AG10803 (cell line): ENCODE results near the gene NLRP11.
"Not testable (repeated sequence)": the region's sequence is repeated elsewhere in the genome, so short reads cannot be mapped to it uniquely, and the experiment has no call there.

Experiments used
- DNase-seq: peaks from one replicate; pipeline ENCODE4 v3.0.0; 2010; ENCODE audit warnings: low read depth
- H3K4me3 ChIP-seq: 2 replicates; pipeline ENCODE4 v1.5.1; 2011; ENCODE audit warnings: mild to moderate bottlenecking, low read length, control low read depth
- CTCF ChIP-seq: conservative IDR thresholded peaks from 2 replicates; pipeline ENCODE4 v1.5.1; 2011; ENCODE audit warnings: mild to moderate bottlenecking, low read length, control low read depth, inconsistent platforms

NLRP11 gene

DNA sequence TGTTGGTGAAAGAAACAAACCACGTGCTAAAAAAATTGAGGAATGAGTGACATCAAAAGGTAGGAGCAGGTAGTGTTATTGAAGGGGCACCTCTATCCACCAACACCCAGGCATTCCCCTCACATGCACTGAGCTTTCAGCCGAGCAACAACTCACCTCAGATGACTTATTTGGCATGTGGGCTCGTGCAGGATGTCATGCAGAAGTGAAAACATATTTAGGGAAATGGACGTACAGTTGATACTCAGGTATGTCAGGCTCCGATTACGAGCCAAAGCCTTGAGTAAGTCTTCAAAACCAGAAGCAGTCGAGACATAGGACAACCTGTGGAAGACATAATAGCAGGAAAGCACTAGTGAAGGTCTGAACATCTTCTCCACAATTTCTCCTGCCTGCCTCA, 30.4 kb downstream of the NLRP11 start:
- no peak overlapping the region for H3K4me3 ChIP-seq
- TF ChIP-seq CTCF: no peak
- DNase-seq: no peak

GRCh38 chr19:55795021-55795420, 36.8 kb downstream of the NLRP11 start:
- DNase-seq: no peak
- no peak overlapping the region for H3K4me3 ChIP-seq
- TF ChIP-seq CTCF: no peak

GRCh38 chr19:55781112-55781511, 50.7 kb downstream of the NLRP11 start:
- no peak for DNase-seq
- TF ChIP-seq CTCF: no peak

GRCh38 chr19:55778331-55778730, 53.5 kb downstream of the NLRP11 start:
- no peak for DNase-seq
- no peak for TF ChIP-seq CTCF
- no peak overlapping the region for H3K4me3 ChIP-seq

More at GRCh38 chr19:55781112-55781511, 50.7 kb downstream of the NLRP11 start:
- no peak overlapping the region for H3K4me3 ChIP-seq

DNA sequence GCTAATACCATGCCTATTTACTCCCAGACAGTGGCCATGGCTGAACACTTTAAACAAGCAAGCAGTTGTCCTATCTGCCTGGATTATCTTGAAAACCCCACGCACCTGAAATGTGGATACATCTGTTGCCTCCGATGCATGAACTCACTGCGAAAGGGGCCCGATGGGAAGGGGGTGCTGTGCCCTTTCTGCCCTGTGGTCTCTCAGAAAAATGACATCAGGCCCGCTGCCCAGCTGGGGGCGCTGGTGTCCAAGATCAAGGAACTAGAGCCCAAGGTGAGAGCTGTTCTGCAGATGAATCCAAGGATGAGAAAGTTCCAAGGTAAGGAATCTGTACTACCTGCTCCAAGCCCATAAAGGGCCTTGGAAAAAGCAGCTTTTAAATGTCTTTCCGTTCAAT, 54.3 kb downstream of the NLRP11 start:
- DNase-seq: no peak
- no peak overlapping the region for H3K4me3 ChIP-seq
- TF ChIP-seq CTCF: no peak

- not testable (repeated sequence) for DNase-seq, H3K4me3 ChIP-seq
These were observed 62.2 kb downstream of the NLRP11 start for GRCh38 chr19:55769632-55770031.

DNA sequence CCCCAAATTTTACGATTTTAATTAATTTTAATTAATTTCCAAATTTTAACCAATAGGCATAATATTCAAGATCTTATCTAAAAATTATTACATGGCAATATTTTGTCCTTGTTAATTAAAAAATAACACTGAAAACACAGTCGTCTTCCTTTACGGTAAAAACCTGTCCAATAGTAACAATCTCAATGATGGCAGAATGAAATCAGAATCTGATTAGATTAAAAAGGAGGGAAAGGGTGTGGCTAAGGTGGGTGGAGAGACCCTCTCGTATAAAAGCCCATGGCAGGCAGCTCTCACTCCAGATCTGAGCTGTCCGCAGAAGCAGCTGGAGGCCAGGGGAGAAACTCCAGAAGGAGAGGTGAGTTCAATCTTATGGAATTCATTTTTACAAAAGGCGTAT, 63.0 kb downstream of the NLRP11 start, which contains the start of gene RFPL4AL1:
Gene RFPL4AL1 (plus strand): TSS at position 301 of the 400 bp plus-strand sequence. CDS start 2,687 bp downstream, outside the sequence.
- not testable (repeated sequence) for DNase-seq, H3K4me3 ChIP-seq

- DNase-seq: no peak
- H3K4me3 ChIP-seq: no peak overlapping the region
- TF ChIP-seq CTCF: no peak
These were observed 65.3 kb downstream of the NLRP11 start for GRCh38 chr19:55766466-55766865.

DNA sequence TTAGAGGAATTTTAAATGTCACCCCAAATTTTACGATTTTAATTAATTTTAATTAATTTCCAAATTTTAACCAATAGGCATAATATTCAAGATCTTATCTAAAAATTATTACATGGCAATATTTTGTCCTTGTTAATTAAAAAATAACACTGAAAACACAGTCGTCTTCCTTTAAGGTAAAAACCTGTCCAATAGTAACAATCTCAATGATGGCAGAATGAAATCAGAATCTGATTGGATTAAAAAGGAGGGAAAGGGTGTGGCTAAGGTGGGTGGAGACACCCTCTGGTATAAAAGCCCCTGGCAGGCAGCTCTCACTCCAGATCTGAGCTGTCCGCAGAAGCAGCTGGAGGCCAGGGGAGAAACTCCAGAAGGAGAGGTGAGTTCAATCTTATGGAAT, 73.0 kb downstream of the NLRP11 start, which contains the start of gene RFPL4A:
Gene RFPL4A (plus strand): TSS at position 301 of the 400 bp plus-strand sequence. CDS start 2,704 bp downstream, outside the sequence.
- H3K4me3 ChIP-seq, DNase-seq: not testable (repeated sequence)

- not testable (repeated sequence) for H3K4me3 ChIP-seq, DNase-seq
These were observed 75.0 kb downstream of the NLRP11 start for GRCh38 chr19:55756808-55757207.
